NOMO-1 treated with DMSO at 0.1 percent for 48 hours (cell line): Measurements from ENCODE around the gene EHF.

Source experiments
- DNase-seq: peaks from one replicate; lab custom pipeline; 2025; ENCODE audit not compliant: unreplicated experiment; lab: John Stamatoyannopoulos, UW

EHF gene

DNA sequence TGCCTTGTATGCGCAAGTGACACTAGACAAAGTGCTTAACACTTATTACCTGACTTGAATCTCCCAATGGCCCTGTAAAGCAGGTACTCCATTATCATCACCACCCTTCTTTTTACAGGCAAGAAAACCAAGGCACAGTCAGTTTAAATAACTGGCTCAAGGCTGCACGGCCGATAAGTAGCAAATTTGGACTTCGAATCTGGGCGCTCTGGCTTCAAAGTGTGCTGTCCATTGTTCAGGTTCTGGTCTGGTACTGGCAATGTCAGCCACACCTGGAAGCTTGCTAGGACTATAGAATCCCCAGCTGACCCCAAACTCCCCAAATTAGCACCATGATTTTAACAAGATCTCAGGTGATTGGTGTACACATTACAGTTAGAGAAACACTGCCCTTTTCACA, 19.3 kb upstream of the EHF start:
- DNase-seq: no peak

DNA sequence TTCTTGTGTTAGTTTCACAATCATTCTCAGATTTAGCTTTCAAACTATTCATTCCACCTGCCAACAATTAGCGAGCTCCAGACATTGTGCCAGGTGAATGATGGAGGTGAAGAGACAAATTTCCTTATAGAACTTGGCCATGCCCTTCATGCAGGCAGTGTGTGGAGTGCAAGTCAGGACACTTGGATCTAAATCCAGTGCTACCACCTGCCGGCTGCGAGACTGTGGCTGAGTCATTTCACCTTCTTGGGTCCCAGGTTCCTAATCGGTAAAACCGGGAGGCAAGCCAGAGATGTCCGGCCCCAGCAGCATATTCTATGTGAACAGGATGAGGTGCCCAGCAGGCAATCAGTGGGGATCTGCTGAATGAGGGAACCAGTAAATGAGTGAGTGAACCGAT, 18.6 kb upstream of the EHF start:
- no peak for DNase-seq

DNA sequence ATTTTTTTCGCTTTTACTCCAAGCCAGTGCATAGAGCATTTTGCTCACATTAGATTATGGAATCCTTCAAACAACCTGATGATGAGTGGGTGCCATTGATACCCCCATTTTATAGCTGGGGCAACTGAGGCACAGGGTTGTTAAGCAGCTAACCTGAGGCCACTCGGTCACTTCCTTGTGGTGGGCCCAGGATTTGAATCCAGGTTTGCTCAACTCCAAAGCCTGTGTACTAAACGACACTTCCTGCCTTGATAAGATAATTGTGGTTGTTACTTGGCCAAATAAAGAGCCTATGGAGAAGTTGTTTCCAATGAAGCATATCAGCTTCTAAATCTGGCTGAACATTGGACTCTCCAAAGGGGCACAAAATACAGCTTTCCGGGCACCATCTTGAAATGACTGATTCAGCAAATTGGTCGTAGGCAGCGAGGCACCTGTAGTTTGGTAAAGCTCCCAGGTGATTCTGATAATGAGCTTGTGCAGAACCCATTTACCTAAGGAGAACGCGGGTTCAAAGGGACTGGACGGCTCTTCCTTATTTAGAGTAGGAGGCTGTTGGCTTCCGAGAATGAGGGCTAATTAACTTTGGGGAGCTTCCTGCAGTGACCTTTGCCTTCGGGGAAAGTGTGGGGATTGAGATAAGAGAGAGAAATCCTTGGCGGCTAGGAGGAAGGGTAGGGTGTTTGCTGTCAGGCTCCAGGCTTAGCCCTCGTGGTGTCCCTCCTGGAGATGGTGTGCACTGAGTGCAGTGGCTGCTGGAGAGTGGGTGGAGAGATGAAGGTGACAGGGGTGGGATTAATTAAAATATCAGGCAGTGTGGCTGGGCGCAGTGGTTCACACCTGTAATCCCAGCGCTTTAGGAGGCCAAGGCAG, 17.5 kb upstream of the EHF start:
- DNase-seq: no peak

DNA sequence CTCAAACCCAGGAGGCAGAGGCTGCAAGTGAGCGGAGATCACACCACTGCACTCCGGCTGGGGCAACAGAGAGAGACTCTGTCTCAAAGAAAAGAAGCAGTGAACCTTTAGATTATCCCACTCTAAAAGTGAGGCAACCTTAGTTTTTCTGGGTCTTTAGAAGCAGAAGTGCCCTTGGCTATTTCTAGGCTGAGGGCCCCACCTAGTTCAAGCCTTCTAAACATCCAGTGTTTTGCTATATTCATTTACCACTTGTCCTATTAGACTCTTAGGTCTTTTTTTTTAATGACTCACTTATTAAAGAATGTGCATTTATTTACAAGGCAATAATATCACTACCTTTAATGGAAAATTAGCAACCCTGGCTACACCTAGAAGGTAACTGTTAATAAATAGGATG, 16.7 kb upstream of the EHF start:
- DNase-seq: no peak

DNA sequence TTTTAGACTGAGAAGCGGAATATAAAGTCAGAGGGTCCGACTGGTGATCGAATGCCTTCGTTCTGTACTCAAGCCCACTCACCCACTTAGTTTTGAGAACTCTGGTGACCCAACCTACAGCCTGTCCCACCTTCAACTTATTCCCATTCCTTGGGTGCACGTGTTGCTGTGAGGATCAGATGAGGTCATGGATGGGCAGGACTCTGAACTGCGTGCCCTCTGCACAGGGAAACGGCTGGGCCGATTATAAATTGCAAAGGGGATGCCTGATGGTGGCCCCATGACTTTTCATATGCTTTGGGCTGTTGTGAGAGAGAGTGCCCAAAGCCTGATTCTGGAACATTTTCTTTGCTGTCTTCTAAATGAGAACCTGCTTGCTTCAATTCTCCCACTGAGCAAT, 16.0 kb upstream of the EHF start:
- DNase-seq: no peak

DNA sequence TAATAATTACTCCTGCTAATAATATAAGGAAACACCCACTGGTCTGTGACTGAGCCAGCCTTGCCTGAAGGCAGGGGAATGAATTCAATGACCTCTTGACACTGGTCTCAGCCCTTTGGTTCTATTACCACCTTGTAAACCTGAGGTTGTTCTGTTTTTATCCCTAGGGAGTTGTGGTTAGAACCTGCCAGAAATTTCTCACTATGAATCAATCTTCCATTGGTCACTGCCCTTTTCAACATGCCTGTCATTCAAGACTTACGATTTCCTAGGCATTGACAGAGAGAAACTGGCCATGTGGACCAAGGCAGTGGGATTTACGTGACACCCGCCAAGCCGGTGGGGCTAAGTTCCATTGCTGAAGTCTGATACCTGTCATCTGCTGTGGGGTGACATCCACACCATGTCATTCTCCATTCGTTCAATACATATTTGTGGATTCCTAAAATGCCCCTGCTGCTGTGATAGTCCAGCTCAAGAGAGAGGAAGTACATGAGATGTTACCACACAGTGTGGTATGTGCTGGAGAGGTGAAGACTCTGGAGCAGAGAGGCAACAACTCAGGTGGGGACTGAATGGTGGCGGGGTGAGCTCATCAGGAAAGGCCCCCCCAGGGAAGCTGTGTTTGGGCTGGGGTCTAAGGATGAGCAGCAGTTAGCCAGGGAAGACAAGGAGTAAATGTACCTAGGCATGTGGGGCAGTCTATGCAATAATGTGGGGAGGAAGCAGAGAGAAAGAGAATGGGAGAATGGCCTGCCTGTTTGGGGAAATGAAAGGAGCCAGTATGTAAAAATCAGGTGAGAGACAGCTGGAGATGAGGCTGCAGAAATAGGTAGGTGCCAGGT, 15.2 kb upstream of the EHF start:
- DNase-seq: peak; percentile 56

DNA sequence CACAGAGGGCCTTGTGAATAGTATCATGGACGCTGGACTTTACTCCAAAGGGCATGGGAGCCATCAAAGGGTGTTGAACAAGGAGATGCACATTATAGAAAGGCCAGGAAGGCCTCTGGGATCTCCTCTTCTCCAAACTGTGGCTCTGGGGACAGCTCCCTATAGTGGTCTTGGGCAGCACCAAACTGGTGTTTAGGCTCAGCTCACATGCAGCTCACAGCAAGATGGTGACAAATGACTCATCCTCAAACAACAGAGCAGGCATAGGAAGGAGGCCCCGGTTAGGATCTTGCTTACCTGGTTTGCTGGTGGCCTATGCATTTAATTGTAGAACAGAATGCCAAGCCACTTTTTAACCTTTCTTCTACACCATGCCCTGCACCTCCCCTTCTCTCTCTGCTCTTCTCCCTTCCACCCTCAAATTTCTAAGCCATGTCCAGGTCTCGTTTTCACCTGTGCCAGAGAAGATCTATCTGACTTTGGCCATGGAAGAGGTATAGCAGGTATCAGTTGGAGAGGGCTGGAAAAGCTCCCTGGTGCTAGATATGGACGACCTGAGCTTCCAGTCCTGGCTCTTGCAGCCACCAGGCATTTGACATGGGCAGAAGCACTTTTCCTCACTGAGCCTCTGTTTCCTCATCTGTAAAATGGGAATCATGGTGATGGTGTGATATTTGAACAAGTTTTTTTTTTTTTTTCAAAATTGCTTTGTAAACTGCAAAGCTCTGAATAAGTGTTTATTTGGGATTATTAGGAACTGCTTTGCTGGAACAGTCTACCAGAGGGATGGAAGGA, 14.4 kb upstream of the EHF start:
- DNase-seq: no peak

DNA sequence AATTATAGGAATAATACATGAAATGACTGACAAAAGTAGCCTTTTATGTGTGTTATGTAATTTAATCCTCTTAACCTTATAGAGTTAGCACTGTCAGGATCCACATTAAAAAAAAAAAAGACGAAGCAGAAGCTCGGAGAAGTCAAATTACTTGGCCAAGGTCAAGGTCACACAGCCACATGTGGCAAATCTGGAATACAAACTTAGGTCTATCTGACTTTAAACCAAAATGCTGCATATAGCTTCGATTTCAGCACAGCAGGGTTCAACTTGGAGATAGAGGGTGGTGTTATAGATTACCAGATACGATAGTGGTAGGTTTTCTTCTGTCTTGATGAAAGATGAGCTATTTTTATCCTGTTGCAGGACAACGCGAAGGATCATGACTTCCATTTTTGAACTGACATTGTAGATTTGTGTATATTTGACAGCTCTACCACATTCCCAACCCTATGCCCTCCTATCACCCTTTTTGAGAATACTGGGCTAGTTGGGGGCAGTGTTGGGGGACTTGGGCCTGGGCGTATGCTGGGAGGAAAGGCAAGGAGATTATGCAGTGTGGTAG, 11.6 kb upstream of the EHF start:
- DNase-seq: no peak

DNA sequence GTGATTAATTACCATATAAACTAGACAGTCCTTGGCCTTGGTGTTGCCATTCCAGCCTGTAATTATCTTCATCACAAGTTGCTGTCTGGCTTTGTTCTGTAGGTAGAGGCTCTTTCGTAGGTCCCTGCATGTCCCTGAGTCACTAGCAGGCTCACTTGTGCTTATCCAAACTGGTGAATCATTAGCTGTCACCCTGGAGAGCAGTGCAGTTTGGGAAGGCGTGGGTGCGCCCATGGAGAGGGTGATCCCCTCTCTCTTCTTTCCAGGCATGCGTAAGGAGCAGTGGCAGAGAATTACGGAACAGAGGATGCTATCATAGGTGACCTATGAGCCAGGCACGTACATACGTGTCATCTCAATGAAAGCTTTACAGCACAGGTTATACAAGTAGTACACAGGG, 11.0 kb upstream of the EHF start:
- DNase-seq: no peak

DNA sequence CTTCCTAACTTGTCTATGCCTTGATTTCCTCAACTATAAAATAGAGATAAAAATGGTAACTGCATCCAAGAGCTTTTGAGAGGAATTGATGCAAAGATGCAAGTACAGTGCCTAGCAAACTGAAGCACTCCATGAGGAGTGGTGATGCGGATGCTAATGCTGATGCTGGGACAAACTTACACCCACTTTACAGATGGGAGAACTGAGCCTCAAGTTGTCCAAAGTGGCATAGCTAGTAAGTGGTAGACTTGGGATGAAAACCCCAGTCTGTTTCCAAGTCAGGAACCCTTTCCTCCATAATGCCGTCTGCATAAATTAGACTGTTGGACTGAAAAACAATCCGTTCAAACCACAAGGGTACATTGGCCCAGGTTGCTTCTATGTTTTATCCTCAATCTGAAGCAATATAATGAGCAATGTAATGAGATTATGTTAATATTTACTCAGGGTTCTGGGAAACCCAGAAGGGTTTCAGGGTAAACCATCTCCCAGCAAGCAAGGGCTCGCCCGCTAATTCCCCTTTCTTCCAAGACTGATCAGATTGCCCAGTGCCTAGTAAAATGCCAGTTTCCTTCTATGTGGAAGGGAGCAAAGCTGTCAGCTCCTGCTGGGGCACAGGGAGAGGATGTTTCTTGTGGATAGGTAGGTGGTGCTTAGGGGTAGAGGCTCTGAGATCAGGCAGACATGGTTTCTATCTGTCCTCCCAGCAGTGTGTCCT, 10.4 kb upstream of the EHF start:
- DNase-seq: no peak

DNA sequence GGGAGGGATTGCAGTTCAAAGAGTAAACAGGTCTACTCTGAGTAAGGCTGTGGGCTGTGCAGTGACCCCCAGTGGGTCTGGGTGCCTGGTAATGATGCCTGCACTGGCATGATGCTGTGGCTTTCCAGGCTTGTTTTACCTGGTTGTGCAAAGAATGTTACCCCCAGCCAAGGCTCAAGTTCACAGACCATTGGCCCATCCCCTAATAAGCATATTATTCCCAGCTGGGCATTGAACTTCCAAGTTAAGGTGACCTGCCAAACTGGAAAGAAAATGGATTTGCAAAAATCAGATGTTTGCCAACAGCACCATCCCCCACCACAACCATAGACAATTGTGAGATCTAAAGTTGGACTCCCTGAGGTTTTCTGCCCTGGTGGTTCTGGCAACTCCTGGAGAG, 7.9 kb upstream of the EHF start:
- DNase-seq: no peak

DNA sequence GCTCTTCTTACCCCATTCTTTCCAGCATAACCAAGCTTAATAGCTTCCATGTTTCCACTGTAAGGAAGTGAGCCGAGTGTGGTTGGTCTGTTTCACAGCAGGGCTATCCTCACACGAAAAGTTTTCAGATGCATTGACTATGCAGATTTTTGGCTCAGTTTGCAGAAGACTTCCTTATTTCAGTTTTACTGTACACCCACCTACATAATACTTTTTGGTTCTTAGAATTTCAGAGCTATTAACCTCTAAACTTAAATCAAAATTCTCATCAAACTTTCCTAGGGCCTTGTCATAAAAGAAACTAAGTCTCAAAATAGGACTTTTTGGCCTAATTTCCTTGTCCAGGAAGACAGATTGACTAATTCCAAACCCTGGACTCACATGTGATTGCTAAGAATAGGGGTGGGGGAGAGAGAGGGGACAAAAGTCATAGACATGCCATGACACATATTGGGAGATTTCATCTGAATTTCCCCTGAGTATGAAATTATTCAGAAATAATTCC, 7.3 kb upstream of the EHF start:
- peak; percentile 91 for DNase-seq

DNA sequence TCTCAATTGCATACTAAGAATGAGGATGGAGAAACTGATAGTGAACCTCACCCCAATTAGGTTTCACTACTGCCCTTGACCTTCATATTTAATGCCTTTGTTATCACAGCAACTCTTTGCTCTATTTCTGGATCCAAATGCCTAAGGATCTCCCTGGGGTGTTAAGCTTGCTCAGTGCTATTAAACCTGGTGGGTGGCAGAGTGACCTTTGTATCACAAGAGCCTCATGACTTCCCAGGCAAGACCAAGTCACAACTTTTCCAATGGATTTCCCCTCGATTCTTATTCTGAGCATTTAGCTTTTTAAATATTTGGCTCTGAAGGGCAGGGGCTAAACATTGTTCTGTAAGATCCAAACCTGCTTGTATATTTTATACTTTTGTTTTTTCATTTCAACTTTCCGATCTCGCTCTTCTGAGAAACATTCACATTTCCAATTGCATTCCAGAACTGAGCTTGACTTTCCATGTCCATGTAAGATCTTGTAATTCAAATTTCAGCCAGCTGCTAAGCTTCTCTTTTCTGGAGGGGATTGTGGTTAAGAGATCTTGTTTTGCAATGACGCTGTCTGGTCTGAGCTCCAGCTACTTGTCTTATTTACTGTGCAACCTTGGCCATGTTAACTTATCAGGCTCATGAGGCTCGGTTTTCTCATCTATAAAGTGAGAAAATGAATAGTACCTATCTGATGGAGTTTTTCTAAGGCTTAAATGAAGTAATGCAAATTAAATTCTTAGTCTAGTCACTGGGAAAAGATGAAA, 6.4 kb upstream of the EHF start:
- DNase-seq: peak; percentile 87

DNA sequence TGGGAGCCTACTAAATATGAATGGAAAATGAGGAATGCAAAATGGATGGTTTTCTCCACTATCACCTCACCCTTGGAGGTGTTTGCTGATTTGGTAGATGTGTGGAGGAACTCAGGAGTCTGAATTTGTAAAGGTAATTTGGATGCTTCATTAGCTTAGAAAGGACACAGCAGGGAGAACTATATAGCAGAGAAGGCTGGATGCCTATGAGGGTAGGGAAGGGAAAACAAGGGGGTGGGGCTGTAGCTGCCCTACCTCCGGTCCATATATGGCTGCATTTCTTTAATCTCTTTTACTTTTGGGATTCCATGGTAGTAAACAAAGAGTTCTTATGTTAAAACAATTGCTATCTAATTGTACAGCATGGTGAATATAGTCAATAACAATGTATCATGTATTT, 4.8 kb upstream of the EHF start:
- DNase-seq: no peak

DNA sequence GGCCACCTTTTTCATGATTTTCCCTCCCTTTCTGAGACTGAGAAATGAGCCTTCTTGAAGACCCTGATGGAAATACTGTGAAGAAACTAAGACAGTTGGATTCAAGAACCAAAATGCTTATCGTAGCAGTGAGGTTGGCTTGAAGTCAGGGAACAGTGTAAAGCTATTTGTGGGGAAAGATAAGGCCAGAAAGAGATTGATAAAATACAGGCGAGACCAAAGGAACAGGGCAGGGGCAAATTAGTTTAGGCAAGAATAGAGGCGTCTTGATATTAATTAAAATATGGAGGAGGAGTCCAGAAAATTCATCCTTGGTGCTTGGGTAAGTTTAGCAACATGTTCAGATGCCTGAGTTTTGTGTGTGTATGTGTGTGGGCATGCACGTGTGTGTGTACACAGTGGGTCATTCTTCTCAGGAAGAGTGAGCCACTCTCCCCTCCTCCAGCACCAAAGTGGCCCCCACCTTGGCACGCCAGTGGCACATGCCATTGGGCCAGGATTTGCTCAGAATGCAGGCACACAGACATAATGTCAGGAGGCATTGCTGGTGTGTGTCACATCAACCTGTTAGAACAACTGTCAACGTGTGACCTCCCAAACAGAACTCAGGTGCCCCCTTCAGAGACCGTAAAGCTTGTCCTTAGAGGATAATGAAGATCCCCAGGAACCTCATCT, 3.9 kb upstream of the EHF start:
- no peak for DNase-seq

DNA sequence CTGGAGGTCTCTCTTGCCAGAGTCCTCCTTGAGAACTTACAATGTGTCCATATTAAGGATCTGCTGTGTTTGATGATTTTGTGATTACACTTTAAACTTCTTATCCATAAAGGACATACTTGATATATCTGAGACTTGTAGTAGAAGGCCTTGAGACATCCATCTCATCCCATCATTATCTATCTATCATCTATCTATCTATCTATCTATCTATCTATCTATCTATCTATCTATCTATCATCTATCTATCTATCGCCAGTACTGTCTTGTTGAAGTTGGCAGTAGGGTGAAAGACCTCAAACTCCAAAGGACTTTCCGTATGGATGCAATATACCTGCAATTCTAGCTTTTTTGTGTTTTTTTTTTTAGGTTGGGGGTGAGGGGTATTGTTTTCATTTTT, 2.5 kb upstream of the EHF start:
- no peak for DNase-seq

DNA sequence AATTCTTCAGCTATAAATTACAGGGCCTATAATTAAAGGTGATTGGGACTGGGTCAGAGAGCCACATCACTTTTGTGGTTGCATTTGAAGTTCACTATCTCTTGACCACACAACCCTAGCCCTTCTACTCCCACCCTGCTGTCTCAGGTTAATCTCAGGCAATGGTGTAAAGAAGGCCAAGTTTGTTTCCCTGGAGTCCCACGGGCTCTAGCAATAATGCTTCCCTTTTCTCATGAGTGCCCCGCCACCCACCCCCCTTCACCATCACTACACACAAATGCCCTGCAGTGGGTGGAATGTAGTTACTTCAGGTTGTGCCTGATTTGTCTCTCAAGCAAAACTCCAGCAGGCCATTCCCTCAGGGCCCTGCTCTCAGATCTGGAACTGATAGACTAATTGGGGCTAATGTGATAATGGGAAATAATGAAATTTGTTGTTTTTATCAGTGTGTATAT, 1.8 kb upstream of the EHF start:
- DNase-seq: no peak

DNA sequence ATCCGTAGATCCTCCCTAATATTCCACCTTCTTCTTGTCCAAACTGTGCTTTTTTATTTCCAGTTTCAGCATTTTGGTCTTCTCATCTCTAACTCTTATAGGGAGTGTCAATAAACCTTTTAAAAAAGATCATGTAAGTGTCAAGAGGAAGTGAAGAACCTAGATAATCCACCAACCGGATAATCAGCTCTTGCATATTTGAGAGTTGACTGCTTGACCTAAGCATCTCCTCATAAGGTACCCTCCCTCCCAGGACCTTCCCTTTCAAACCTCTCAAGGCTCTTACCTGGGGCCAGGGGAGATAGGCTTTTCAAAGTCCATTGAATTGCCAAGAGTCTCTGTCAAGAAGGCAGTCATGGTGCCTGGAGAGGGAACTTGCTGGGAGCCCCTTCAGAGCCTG, 691 bp upstream of the EHF start:
- no peak for DNase-seq

DNA sequence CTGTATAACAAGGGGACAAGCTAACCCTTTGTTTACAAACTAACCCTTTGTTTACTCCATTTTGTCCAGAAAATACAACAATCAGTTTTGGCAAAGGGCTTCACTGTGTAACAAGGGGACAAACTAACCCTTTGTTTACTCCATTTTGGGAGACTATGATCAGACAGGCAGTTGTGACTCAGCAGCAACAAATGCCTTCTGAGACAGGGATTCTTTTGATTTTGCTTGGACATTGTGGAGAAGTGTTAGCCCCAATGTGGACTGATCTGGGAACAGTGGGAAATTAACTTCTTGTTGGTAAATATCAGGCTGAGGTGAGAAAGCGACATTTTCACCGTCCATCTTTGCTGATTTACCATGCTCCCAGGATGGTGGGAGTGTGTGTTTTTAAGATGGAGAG, 983 bp downstream of the EHF start:
- DNase-seq: no peak
